ENCODE results near the gene CISH. TPM values are rescaled to one million over a fixed set of nuclear protein-coding genes. Genes with fewer than 3 reads are reported as not detected.

CISH gene
- total and polyA plus RNA-seq, 2 of the 4 experiments (the other 2 are of a cell fraction): 0.90 to 4.0 TPM

GRCh38 chr3:50599716-50600118, 11.9 kb downstream of the CISH start:
- Histone ChIP-seq H3K27me3 (ENCODE audit: control insufficient read depth, insufficient read depth, low read length) (no peaks in the 10 kb centered on the region), H3K4ac (ENCODE audit: low read depth, low read length) (no peak overlapping the region), H3K9me3 (ENCODE audit: control insufficient read depth, insufficient read depth, low read length) (no peaks in the 10 kb centered on the region), H2BK5ac (ENCODE audit: low read depth, low read length, poor library complexity, severe bottlenecking) (no peak overlapping the region), H2AFZ (replicated peaks; ENCODE audit: low read length, poor library complexity) (no peak overlapping the region), H3K36me3 (ENCODE audit: control insufficient read depth, insufficient read depth, low read length) (peaks cover 5% of the 10 kb centered on the region; the same call in 1 of the 2 replicates), H3K4me2 (ENCODE audit: low read depth, low read length) (no peak overlapping the region), H4K20me1 (ENCODE audit: insufficient read depth, low read length) (no peaks in the 10 kb centered on the region), H4K91ac (ENCODE audit: insufficient read depth, low read depth, low read length) (no peak overlapping the region; the same call in 1 of the 2 replicates), H2AK5ac (ENCODE audit: low read depth, low read length) (peak overlapping the region; percentile 51; the same call in 1 of the 2 replicates), H3K56ac (ENCODE audit: extremely low read depth, insufficient read depth, low read length) (no peak overlapping the region), H2BK20ac (ENCODE audit: low read depth, low read length) (no peak overlapping the region), H3K4me1 (ENCODE audit: control insufficient read depth, insufficient read depth, low read length) (peaks cover 22% of the 10 kb centered on the region), H4K5ac (ENCODE audit: low read depth, low read length) (no peak overlapping the region; the same call in 1 of the 2 replicates), H2AK9ac (replicated peaks; ENCODE audit: low read depth, low read length, poor library complexity) (peak overlapping the region; percentile 50), H3K14ac (replicated peaks; ENCODE audit: low read depth, low read length) (no peak overlapping the region), H3K27ac (ENCODE audit: insufficient read depth, low read length) (no peak overlapping the region), H3K79me1 (ENCODE audit: low read depth in 1 of 2, low read length in 2 of 2) (peaks cover 0 to 4% of the 10 kb centered on the region in 2 experiments; a peak in 1 of 4 replicates), H2BK120ac (ENCODE audit: low read depth, low read length) (no peak overlapping the region), H2BK15ac (ENCODE audit: low read depth, low read length) (no peak overlapping the region; the same call in 2 of the 3 replicates), H3K23ac (ENCODE audit: low read depth, low read length) (no peak overlapping the region), H3K18ac (ENCODE audit: low read depth, low read length) (no peak overlapping the region), H3K4me3 (ENCODE audit: insufficient read depth, low read depth, low read length) (no peak overlapping the region), H4K8ac (ENCODE audit: low read depth in 2 of 2, low read length in 2 of 2) (no peak overlapping the region), H3K9ac (ENCODE audit: low read depth, low read length) (no peak overlapping the region), H3K9me1 (ENCODE audit: insufficient read depth, low read length) (peaks cover 24% of the 10 kb centered on the region)
- POLR2A ChIA-PET (ENCODE audit: unreplicated experiment): no interaction called here
- in situ Hi-C loops (cut with MboI; ENCODE audit: low sequenced_read_pairs): loop anchor here (25.0 kb wide), 1 partner anchor 1088 kb away; no protein-coding TSS in a partner anchor
- WGBS, 2 experiments (ENCODE audit: extremely low coverage in 2 of 2, insufficient read length in 1 of 2): 80% methylated on average over 1 of the region's 1 CpG; no CpG with 5 or more reads in 1 of the 2 experiments
- intact Hi-C loops (cut with micrococcal nuclease): no loop called here
- no peak for ATAC-seq (ENCODE audit: low read depth)
- CTCF ChIA-PET: no interaction called here
- BruUV-seq (replicated peaks): no TSS peak
- TF ChIP-seq MXI1 (IDR thresholded peaks at IDR 0.05; ENCODE audit: borderline replicate concordance, low read depth, low read length) (no peak), MAZ (IDR thresholded peaks at IDR 0.05; ENCODE audit: borderline replicate concordance, low read depth, low read length) (no peak), SMC3 (IDR thresholded peaks at IDR 0.05; ENCODE audit: low read depth, low read length) (no peak), MAFK (IDR thresholded peaks at IDR 0.05; ENCODE audit: low read depth, low read length) (no peak), RCOR1 (IDR thresholded peaks at IDR 0.05; ENCODE audit: insufficient replicate concordance, low read length) (no peak), POLR2A (IDR thresholded peaks at IDR 0.05; ENCODE audit: low read depth, low read length) (no peak), RAD21 (IDR thresholded peaks at IDR 0.05; ENCODE audit: low read length) (no peak), RFX5 (IDR thresholded peaks at IDR 0.05; ENCODE audit: low read depth, low read length) (no peak), FOS (IDR thresholded peaks at IDR 0.05; ENCODE audit: low read depth, low read length) (no peak), ELK1 (IDR thresholded peaks at IDR 0.05; ENCODE audit: borderline replicate concordance, low read depth, low read length) (no peak), CHD1 (IDR thresholded peaks at IDR 0.05; ENCODE audit: low read depth, low read length) (no peak)
- TF ChIP-seq, protein P1, sequence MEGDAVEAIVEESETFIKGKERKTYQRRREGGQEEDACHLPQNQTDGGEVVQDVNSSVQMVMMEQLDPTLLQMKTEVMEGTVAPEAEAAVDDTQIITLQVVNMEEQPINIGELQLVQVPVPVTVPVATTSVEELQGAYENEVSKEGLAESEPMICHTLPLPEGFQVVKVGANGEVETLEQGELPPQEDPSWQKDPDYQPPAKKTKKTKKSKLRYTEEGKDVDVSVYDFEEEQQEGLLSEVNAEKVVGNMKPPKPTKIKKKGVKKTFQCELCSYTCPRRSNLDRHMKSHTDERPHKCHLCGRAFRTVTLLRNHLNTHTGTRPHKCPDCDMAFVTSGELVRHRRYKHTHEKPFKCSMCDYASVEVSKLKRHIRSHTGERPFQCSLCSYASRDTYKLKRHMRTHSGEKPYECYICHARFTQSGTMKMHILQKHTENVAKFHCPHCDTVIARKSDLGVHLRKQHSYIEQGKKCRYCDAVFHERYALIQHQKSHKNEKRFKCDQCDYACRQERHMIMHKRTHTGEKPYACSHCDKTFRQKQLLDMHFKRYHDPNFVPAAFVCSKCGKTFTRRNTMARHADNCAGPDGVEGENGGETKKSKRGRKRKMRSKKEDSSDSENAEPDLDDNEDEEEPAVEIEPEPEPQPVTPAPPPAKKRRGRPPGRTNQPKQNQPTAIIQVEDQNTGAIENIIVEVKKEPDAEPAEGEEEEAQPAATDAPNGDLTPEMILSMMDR (conservative IDR thresholded peaks at IDR 0.05; ENCODE audit: low read depth, low read length): no peak
- TF ChIP-seq, protein P2, sequence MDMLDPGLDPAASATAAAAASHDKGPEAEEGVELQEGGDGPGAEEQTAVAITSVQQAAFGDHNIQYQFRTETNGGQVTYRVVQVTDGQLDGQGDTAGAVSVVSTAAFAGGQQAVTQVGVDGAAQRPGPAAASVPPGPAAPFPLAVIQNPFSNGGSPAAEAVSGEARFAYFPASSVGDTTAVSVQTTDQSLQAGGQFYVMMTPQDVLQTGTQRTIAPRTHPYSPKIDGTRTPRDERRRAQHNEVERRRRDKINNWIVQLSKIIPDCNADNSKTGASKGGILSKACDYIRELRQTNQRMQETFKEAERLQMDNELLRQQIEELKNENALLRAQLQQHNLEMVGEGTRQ (IDR thresholded peaks at IDR 0.05; ENCODE audit: low read depth, low read length): no peak
- dilution Hi-C loops (cut with HindIII; ENCODE audit: low sequenced_read_pairs, unreplicated experiment): no loop called here
- no peak for DNase-seq
